Keratinocyte (primary cell): Measurements from ENCODE around the gene COQ7.

ENCODE experiments used
- CTCF ChIP-seq, 3 experiments: IDR thresholded peaks in 1 of 3; conservative IDR thresholded peaks in 1 of 3; optimal IDR thresholded peaks in 1 of 3; 2 replicates in 2 of 3; 3 replicates in 1 of 3; pipeline versions ENCODE3 to v1.5.1; 2011; ENCODE audit warnings: low read length in 3 of 3, mild to moderate bottlenecking in 3 of 3, moderate library complexity in 2 of 3, control low read depth in 1 of 3, inconsistent platforms in 1 of 3; ENCODE audit not compliant: insufficient read depth in 2 of 3; ENCODE audit errors: extremely low read depth in 1 of 3
- EZH2 ChIP-seq: IDR thresholded peaks from one replicate; pipeline ENCODE4 v1.6.1; 2012; ENCODE audit warnings: inconsistent platforms, mild to moderate bottlenecking, low read length, moderate library complexity

DNA sequence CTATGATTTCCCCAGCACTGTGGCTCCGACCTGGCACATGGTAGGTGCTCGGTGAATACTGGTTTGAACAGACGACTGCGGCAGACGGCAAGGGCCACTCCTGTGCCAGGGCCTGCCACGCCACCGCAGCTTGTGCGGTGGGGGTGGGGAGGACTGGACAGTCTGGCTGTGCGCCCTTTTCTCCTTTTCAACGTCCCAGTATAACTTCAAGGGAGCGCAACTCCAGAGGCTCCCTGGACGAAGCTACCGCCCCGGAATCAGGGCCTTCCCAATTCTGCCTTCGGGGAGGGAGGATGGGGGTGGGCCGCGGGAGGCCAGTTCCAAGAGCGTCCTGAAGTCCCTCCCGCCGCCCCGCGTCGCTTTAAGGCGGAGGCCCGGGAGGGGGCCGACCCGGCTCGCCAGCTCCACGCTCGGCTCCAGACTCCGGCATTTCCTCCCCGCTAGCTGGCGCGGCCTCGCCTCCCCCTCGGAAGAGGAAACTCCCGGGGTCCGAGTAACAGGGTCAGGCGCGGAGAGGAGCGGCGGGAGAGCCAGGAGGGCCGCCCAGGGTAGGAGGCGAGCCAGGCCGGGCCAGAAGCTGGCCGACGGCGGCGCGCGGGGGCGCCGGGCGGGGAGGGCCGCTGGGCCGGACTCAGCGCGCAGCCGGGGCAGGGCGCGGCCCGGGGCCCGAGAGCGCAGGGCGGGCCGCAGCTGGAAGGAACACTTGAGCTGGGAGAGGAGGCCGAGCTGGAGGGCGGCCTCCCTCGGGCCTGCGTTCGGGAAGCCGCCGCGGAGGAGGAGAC is 46.4 kb downstream of the COQ7 start, which contains the start of gene ITPRIPL2:
- TF ChIP-seq CTCF (optimal IDR thresholded peaks at IDR 0.05 in 1 of 3, IDR thresholded peaks at IDR 0.05 in 1 of 3, conservative IDR thresholded peaks at IDR 0.05 in 1 of 3; ENCODE audit: extremely low read depth in 1 of 3, insufficient read depth in 2 of 3, low read length in 3 of 3), result no peak
- TF ChIP-seq EZH2, result no peak
